GM12873 (cell line): ENCODE results near the gene CSRP2.

Experiments
- CTCF ChIP-seq: IDR thresholded peaks from 2 replicates; pipeline ENCODE4 v1.5.1; 2012; ENCODE audit warnings: low read depth, mild to moderate bottlenecking, moderate library complexity, low read length, control low read depth; ENCODE audit not compliant: insufficient read depth; ENCODE audit errors: missing control alignments

The CSRP2 gene

GRCh38 chr12:76866726-76867125 lies 12.1 kb downstream of the CSRP2 start:
- no peak for TF ChIP-seq CTCF

GRCh38 chr12:76866151-76866567 lies 12.7 kb downstream of the CSRP2 start:
- TF ChIP-seq CTCF: no peak

- TF ChIP-seq CTCF: no peak
Observed at GRCh38 chr12:76864791-76865400, 13.9 kb downstream of the CSRP2 start.

GRCh38 chr12:76863837-76864236 lies 15.0 kb downstream of the CSRP2 start:
- no peak for TF ChIP-seq CTCF

GRCh38 chr12:76863005-76863670 lies 15.7 kb downstream of the CSRP2 start:
- no peak for TF ChIP-seq CTCF

GRCh38 chr12:76860256-76860655 lies 18.6 kb downstream of the CSRP2 start:
- no peak for TF ChIP-seq CTCF

- no peak for TF ChIP-seq CTCF
Observed at GRCh38 chr12:76859611-76860010, 19.2 kb downstream of the CSRP2 start.
